OCI-LY3 (cell line): ENCODE measurements around the gene HBE1.
"Not testable (repeated sequence)": the region's sequence is repeated elsewhere in the genome, so short reads cannot be mapped to it uniquely, and the experiment has no call there.

Source experiments
- H2AFZ ChIP-seq: fragments of 200-600, 300-600 bp; shearing (Covaris generic); 2 replicates; pipeline ENCODE4 v1.6.0; 2014; ENCODE audit warnings: antibody characterized with exemption, low read depth, low read length
- H3K27ac ChIP-seq: fragments of 200-600, 300-600 bp; sonication (generic); 2 replicates; pipeline ENCODE4 v1.5.1; 2014; ENCODE audit warnings: mild to moderate bottlenecking, low read length, moderate library complexity, mixed read lengths
- H3K27me3 ChIP-seq: fragments of 200-600, 300-600 bp; sonication (generic); 2 replicates; pipeline ENCODE4 v1.6.1; 2014; ENCODE audit warnings: low read depth, low read length, mixed read lengths
- H3K36me3 ChIP-seq: fragments of 200-600, 300-600 bp; sonication (generic); replicated peaks from 2 replicates; pipeline ENCODE3; 2014; ENCODE audit warnings: low read depth, low read length, mixed read lengths
- H3K4me1 ChIP-seq: fragments of 300-600, 200-600 bp; sonication (generic); 2 replicates; pipeline ENCODE4 v1.6.1; 2014; ENCODE audit warnings: low read length, mixed read lengths
- H3K4me2 ChIP-seq: fragments of 200-600, 300-600 bp; sonication (generic); 2 replicates; pipeline ENCODE4 v1.6.1; 2014; ENCODE audit warnings: low read length, mixed read lengths
- H3K4me3 ChIP-seq: fragments of 300-600, 200-600 bp; sonication (generic); 2 replicates; pipeline ENCODE4 v1.5.1; 2014; ENCODE audit warnings: antibody characterized with exemption, mild to moderate bottlenecking, low read length, moderate library complexity
- H3K79me2 ChIP-seq: fragments of 300-600, 200-600 bp; shearing (Covaris generic); 2 replicates; pipeline ENCODE4 v1.6.1; 2014; ENCODE audit warnings: mild to moderate bottlenecking, low read length, mixed read lengths
- H3K9ac ChIP-seq: fragments of 300-600, 200-600 bp; shearing (Covaris generic); 2 replicates; pipeline ENCODE4 v1.6.0; 2014; ENCODE audit warnings: mild to moderate bottlenecking, low read length, moderate library complexity
- H3K9me3 ChIP-seq: fragments of 200-600, 300-600 bp; shearing (Covaris generic); 2 replicates; pipeline ENCODE4 v1.6.1; 2014; ENCODE audit warnings: low read length, mixed read lengths; ENCODE audit not compliant: insufficient read depth
- H4K20me1 ChIP-seq: fragments of 200-600, 300-600 bp; sonication (generic); 2 replicates; pipeline ENCODE4 v1.6.1; 2016; ENCODE audit warnings: low read length, mixed read lengths; ENCODE audit not compliant: insufficient read depth
- CTCF ChIP-seq: fragments of 200-600, 300-600 bp; sonication (generic); IDR thresholded peaks from 2 replicates; pipeline ENCODE4 v1.5.1; 2014; ENCODE audit warnings: antibody characterized with exemption, low read length, low read depth
- EZH2phosphoT487 ChIP-seq: fragments of 200-600 bp; shearing (Covaris generic); IDR thresholded peaks from 2 replicates; pipeline ENCODE4 v1.6.1; 2018; ENCODE audit warnings: antibody characterized with exemption, mixed run types, low read depth

HBE1 gene

GRCh38 chr11:5252919-5253265, 16.9 kb downstream of the HBE1 start:
- Histone ChIP-seq H3K36me3 (no peaks in the 10 kb centered on the region), H3K4me2 (no peak overlapping the region), H3K4me3 (no peak overlapping the region), H3K9me3 (no peaks in the 10 kb centered on the region), H3K27me3 (peaks cover 12% of the 10 kb centered on the region), H3K4me1 (no peaks in the 10 kb centered on the region), H3K27ac (no peak overlapping the region), H3K79me2 (no peaks in the 10 kb centered on the region), H4K20me1 (no peaks in the 10 kb centered on the region), H3K9ac (no peak overlapping the region), H2AFZ (no peak overlapping the region)
- TF ChIP-seq EZH2phosphoT487 (no peak), CTCF (no peak)

- H3K27ac ChIP-seq, result no peak overlapping the region
- no peak overlapping the region for H2AFZ ChIP-seq
- no peak for TF ChIP-seq EZH2phosphoT487
- no peak for TF ChIP-seq CTCF
- peaks cover 12% of the 10 kb centered on the region for H3K27me3 ChIP-seq
- no peaks in the 10 kb centered on the region for H4K20me1 ChIP-seq
- H3K79me2 ChIP-seq, result no peaks in the 10 kb centered on the region
- H3K9ac ChIP-seq, result no peak overlapping the region
- H3K36me3 ChIP-seq, result no peaks in the 10 kb centered on the region
- H3K9me3 ChIP-seq, result no peaks in the 10 kb centered on the region
- no peak overlapping the region for H3K4me2 ChIP-seq
- no peak overlapping the region for H3K4me3 ChIP-seq
- no peaks in the 10 kb centered on the region for H3K4me1 ChIP-seq
Measured at GRCh38 chr11:5252192-5252918, 17.4 kb downstream of the HBE1 start.

GRCh38 chr11:5251746-5252145, 18.0 kb downstream of the HBE1 start:
- Histone ChIP-seq H3K9me3 (no peaks in the 10 kb centered on the region), H3K27me3 (peaks cover 12% of the 10 kb centered on the region), H4K20me1 (no peaks in the 10 kb centered on the region), H2AFZ (no peak overlapping the region), H3K9ac (no peak overlapping the region), H3K4me3 (no peak overlapping the region), H3K4me1 (no peaks in the 10 kb centered on the region), H3K79me2 (no peaks in the 10 kb centered on the region), H3K36me3 (no peaks in the 10 kb centered on the region), H3K4me2 (no peak overlapping the region), H3K27ac (no peak overlapping the region)
- TF ChIP-seq EZH2phosphoT487 (no peak), CTCF (no peak)

- Histone ChIP-seq H3K36me3 (no peaks in the 10 kb centered on the region), H3K9me3 (no peaks in the 10 kb centered on the region), H3K4me3 (no peak overlapping the region), H3K27me3 (peaks cover 12% of the 10 kb centered on the region), H3K9ac (no peak overlapping the region), H3K27ac (no peak overlapping the region), H3K4me2 (no peak overlapping the region), H3K79me2 (no peaks in the 10 kb centered on the region), H4K20me1 (no peaks in the 10 kb centered on the region), H2AFZ (no peak overlapping the region), H3K4me1 (no peaks in the 10 kb centered on the region)
- TF ChIP-seq CTCF (no peak), EZH2phosphoT487 (no peak)
Measured at GRCh38 chr11:5250543-5251204, 19.1 kb downstream of the HBE1 start.

- not testable (repeated sequence) for H3K9ac ChIP-seq, H3K4me1 ChIP-seq, H4K20me1 ChIP-seq, H3K79me2 ChIP-seq, H3K4me3 ChIP-seq, H3K9me3 ChIP-seq, H3K36me3 ChIP-seq, H3K4me2 ChIP-seq, H2AFZ ChIP-seq, H3K27ac ChIP-seq
- H3K27me3 ChIP-seq, result peaks cover 12% of the 10 kb centered on the region
Measured at GRCh38 chr11:5249807-5250396, 19.8 kb downstream of the HBE1 start, which contains the start of gene HBG1. Gene HBG1, minus strand, starts transcription at chr11:5249857. Its CDS starts 53 bp downstream, at chr11:5249804.

GRCh38 chr11:5248498-5248897, 21.2 kb downstream of the HBE1 start:
- not testable (repeated sequence) for H3K9ac ChIP-seq, H3K4me2 ChIP-seq

More at GRCh38 chr11:5248498-5248897, 21.2 kb downstream of the HBE1 start:
- peaks cover 12% of the 10 kb centered on the region for H3K27me3 ChIP-seq
- H2AFZ ChIP-seq, H3K9me3 ChIP-seq, H4K20me1 ChIP-seq, H3K36me3 ChIP-seq, H3K4me3 ChIP-seq, H3K27ac ChIP-seq, H3K4me1 ChIP-seq, H3K79me2 ChIP-seq: not testable (repeated sequence)
